HuH-7.5 (cell line): ENCODE data around the gene PCDHB7.
A peak's percentile ranks its signal among the peaks of the same experiment; 100 is the strongest.
"Not testable (repeated sequence)": the region's sequence is repeated elsewhere in the genome, so short reads cannot be mapped to it uniquely, and the experiment has no call there.

ENCODE experiments used
- DNase-seq: peaks from one replicate; pipeline ENCODE4 v3.0.0; 2011; ENCODE audit warnings: low spot score

The PCDHB7 gene

GRCh38 chr5:141180313-141180712 is 7.9 kb downstream of the PCDHB7 start:
- DNase-seq: no peak

GRCh38 chr5:141182248-141182647 is 9.8 kb downstream of the PCDHB7 start, which contains the start of gene PCDHB16:
Gene PCDHB16, plus strand, starts transcription at chr5:141182387. Its CDS starts 173 bp downstream, at chr5:141182560.
- DNase-seq: no peak

GRCh38 chr5:141184117-141184855 is 11.8 kb downstream of the PCDHB7 start:
- not testable (repeated sequence) for DNase-seq

GRCh38 chr5:141186897-141187512 is 14.6 kb downstream of the PCDHB7 start, which contains the start of gene PCDHB9:
Gene PCDHB9, plus strand, starts transcription at chr5:141187161. Its CDS starts 158 bp downstream, at chr5:141187319.
- peak; percentile 61 for DNase-seq

- not testable (repeated sequence) for DNase-seq
These were observed 16.2 kb downstream of the PCDHB7 start for GRCh38 chr5:141188682-141189081.

GRCh38 chr5:141189131-141189530 is 16.7 kb downstream of the PCDHB7 start:
- not testable (repeated sequence) for DNase-seq

GRCh38 chr5:141192110-141192725 is 19.8 kb downstream of the PCDHB7 start, which contains the start of gene PCDHB10:
Gene PCDHB10, plus strand, starts transcription at chr5:141192353. Its CDS starts 200 bp downstream, at chr5:141192553.
- DNase-seq: peak; percentile 83

- DNase-seq: not testable (repeated sequence)
These were observed 21.9 kb downstream of the PCDHB7 start for GRCh38 chr5:141194332-141194731.

- no peak for DNase-seq
These were observed 23.9 kb downstream of the PCDHB7 start for GRCh38 chr5:141196363-141196762.

GRCh38 chr5:141199359-141200235 is 27.2 kb downstream of the PCDHB7 start, which contains the start of gene PCDHB11:
Gene PCDHB11, plus strand, starts transcription at chr5:141199627. Its CDS starts 148 bp downstream, at chr5:141199775.
- peak; percentile 59 for DNase-seq

GRCh38 chr5:141201126-141201525 is 28.7 kb downstream of the PCDHB7 start:
- DNase-seq: not testable (repeated sequence)

- DNase-seq: not testable (repeated sequence)
These were observed 29.2 kb downstream of the PCDHB7 start for GRCh38 chr5:141201646-141202045.

GRCh38 chr5:141208478-141208877 is 36.0 kb downstream of the PCDHB7 start, which contains the start of gene PCDHB12:
Gene PCDHB12, plus strand, starts transcription at chr5:141208719. Its CDS starts 189 bp downstream, at chr5:141208908.
- no peak for DNase-seq

- not testable (repeated sequence) for DNase-seq
These were observed 37.8 kb downstream of the PCDHB7 start for GRCh38 chr5:141210281-141210680.

- not testable (repeated sequence) for DNase-seq
These were observed 38.4 kb downstream of the PCDHB7 start for GRCh38 chr5:141210849-141211248.

- peak; percentile 58 for DNase-seq
These were observed 41.4 kb downstream of the PCDHB7 start, which contains the start of gene PCDHB13 for GRCh38 chr5:141213656-141214339. Gene PCDHB13, plus strand, starts transcription at chr5:141213919. Its CDS starts 205 bp downstream, at chr5:141214124.

GRCh38 chr5:141214583-141214982 is 42.1 kb downstream of the PCDHB7 start:
- DNase-seq: not testable (repeated sequence)

GRCh38 chr5:141215504-141215903 is 43.1 kb downstream of the PCDHB7 start:
- DNase-seq: not testable (repeated sequence)

GRCh38 chr5:141216035-141216434 is 43.6 kb downstream of the PCDHB7 start:
- DNase-seq: not testable (repeated sequence)

- DNase-seq: no peak
These were observed 50.8 kb downstream of the PCDHB7 start, which contains the start of gene PCDHB14 for GRCh38 chr5:141223112-141223783. Gene PCDHB14, plus strand, starts transcription at chr5:141223343. Its CDS starts 163 bp downstream, at chr5:141223506.
